Panc1 (cell line): ENCODE results near the gene MOK. TPM values are rescaled to one million over a fixed set of nuclear protein-coding genes. Genes with fewer than 3 reads are reported as not detected.
A peak's percentile ranks its signal among the peaks of the same experiment; 100 is the strongest.

Experiments used
- ATAC-seq: fragments of 200-7000 bp; cut with Tn5 transposase; 2 replicates; pipeline ENCODE4 v1.9.1; 2020; ENCODE audit warnings: mild to moderate bottlenecking, moderate library complexity
- BruUV-seq: library from RNA; stranded (reverse); fragments of 400-500 nt; replicated peaks from 2 replicates; lab custom pipeline; 2021; lab: Mats Ljungman, UMichigan
- CTCF ChIA-PET: fragments of 300-600 bp; sonication (Branson Sonifier 250); formaldehyde crosslinking; loops from one replicate; lab custom pipeline; 2022; ENCODE audit warnings: antibody characterized with exemption; lab: Charles Lee
- POLR2A ChIA-PET: fragments of 300-600 bp; sonication (Branson Sonifier 250); formaldehyde crosslinking; loops from one replicate; lab custom pipeline; 2022; ENCODE audit warnings: antibody characterized with exemption; lab: Charles Lee
- DNase-seq: peaks from one replicate; pipeline ENCODE4 v3.0.0-alpha.2; 2010; ENCODE audit warnings: low read depth, low spot score
- H3K27ac ChIP-seq: 2 replicates; pipeline ENCODE4 v1.5.1; 2011; ENCODE audit warnings: mild to moderate bottlenecking, low read length, inconsistent platforms
- H3K27me3 ChIP-seq: fragments of 200-500 bp; sonication (Bioruptor generic); 2 replicates; pipeline ENCODE4 v1.6.0; 2014; ENCODE audit warnings: low read length, inconsistent platforms; ENCODE audit not compliant: control insufficient read depth, insufficient read depth
- H3K36me3 ChIP-seq: fragments of 200-500 bp; sonication (Bioruptor generic); 2 replicates; pipeline ENCODE4 v1.5.1; 2014; ENCODE audit warnings: inconsistent platforms, mild to moderate bottlenecking, low read length, moderate library complexity; ENCODE audit not compliant: control insufficient read depth, insufficient read depth
- H3K4me1 ChIP-seq: 2 replicates; pipeline ENCODE4 v1.5.1; 2011; ENCODE audit warnings: inconsistent platforms, mild to moderate bottlenecking, low read length, moderate library complexity; ENCODE audit not compliant: control insufficient read depth, insufficient read depth
- H3K4me3 ChIP-seq, 2 experiments: 2 replicates each; pipeline ENCODE4 v1.5.1; 2011 to 2012; ENCODE audit warnings: low read depth in 2 of 2, low read length in 2 of 2, mild to moderate bottlenecking in 2 of 2, inconsistent platforms in 1 of 2, moderate library complexity in 1 of 2
- H3K9me3 ChIP-seq: fragments of 200-500 bp; sonication (Bioruptor generic); 2 replicates; pipeline ENCODE4 v1.5.1; 2014; ENCODE audit warnings: low read depth, mild to moderate bottlenecking, inconsistent platforms, low read length, moderate library complexity; ENCODE audit not compliant: control insufficient read depth, insufficient read depth
- POLR2AphosphoS5 ChIP-seq: IDR thresholded peaks from 2 replicates; pipeline ENCODE4 v1.6.1; 2012; ENCODE audit warnings: mild to moderate bottlenecking, low read depth, low read length, moderate library complexity
- SIN3A ChIP-seq: IDR thresholded peaks from 2 replicates; pipeline ENCODE4 v1.6.1; 2012; ENCODE audit warnings: low read depth, mild to moderate bottlenecking, low read length, moderate library complexity, borderline replicate concordance; ENCODE audit not compliant: insufficient read depth
- TCF7L2 ChIP-seq: IDR thresholded peaks from 2 replicates; pipeline ENCODE4 v1.6.1; 2011; ENCODE audit warnings: mild to moderate bottlenecking, low read depth, low read length, inconsistent platforms
- in situ Hi-C: cut with HindIII; loops from 2 replicates; pipeline ENCODE4 v1.10.0; 2016; ENCODE audit warnings: low sequenced_read_pairs, low pct_unique_long_range_greater_than_20kb
- intact Hi-C: fragments of 100-400 bp; cut with micrococcal nuclease; formaldehyde crosslinking; loops from one replicate; pipeline ENCODE4 v1.10.0; 2022; ENCODE audit not compliant: unreplicated experiment
- total RNA-seq: library from RNA; stranded (reverse); gene quantifications from one replicate; pipeline ENCODE4 v1.2.1, GENCODE V29; 2021; ENCODE audit not compliant: unreplicated experiment
- TF ChIP-seq, protein P1 (sequence below), 2 experiments: IDR thresholded peaks; 2 replicates each; pipeline ENCODE4 v1.6.1; 2011 to 2012; ENCODE audit warnings: low read depth in 2 of 2, control low read depth in 1 of 2, low read length in 1 of 2, mild to moderate bottlenecking in 1 of 2, moderate library complexity in 1 of 2; ENCODE audit not compliant: insufficient read depth in 1 of 2
- TF ChIP-seq, protein P2 (sequence below): fragments of 450-650 bp; IDR thresholded peaks from 2 replicates; pipeline ENCODE4 v1.5.1; 2017; ENCODE audit warnings: mild to moderate bottlenecking

MOK gene
- total RNA-seq, 1 experiment from 2014 or later, result 9.8 TPM

DNA sequence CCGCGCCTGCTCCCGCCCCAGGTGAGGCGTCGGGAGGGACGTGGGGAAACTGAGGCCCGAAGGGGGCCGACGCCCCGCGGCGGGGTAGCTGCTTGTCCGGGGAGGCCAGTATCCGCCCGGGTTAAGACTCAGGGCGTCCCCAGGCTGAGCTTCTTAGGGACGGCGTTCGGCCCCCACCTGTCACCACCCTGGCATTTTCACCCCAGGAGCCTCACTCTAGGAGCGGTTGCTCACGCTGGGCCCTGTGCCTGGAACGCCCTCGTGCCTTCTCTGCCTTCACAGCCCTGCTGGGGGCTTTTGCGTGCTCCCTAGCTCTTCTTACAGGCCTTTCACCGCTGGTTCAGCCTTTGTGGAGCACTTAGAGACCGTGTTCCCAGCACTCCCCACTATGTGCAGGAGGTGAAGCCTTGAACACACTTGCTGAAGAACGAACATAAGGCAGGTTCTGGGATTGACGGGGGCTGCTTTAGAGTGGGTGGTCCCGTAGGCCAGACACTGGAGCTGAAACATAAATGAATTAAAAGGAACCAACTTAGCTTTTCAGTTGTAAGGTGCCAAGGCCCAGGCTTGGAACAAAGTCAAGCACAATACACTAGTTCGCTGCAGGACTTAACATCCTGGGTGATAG is 15.2 kb upstream of the MOK start:
- intact Hi-C loops (no loop called here), in situ Hi-C loops (loop anchor here (25.0 kb wide), 1 partner anchor 108 kb away; no protein-coding TSS in a partner anchor)
- ChIA-PET POLR2A (interaction anchor here (0.7 kb wide), 1 partner anchor 29 kb away, joined by 4 read pairs; no protein-coding TSS in a partner anchor), CTCF (no interaction called here)
- H3K4me3 ChIP-seq, result peak overlapping the region; percentile 66 to 71
- DNase-seq (no peak), ATAC-seq (no peak)
- no peaks in the 10 kb centered on the region for H3K27me3 ChIP-seq
- H3K9me3 ChIP-seq, result no peaks in the 10 kb centered on the region
- no TSS peak for BruUV-seq
- H3K36me3 ChIP-seq, result no peaks in the 10 kb centered on the region
- peaks cover 21% of the 10 kb centered on the region for H3K4me1 ChIP-seq
- TF ChIP-seq TCF7L2 (no peak), SIN3A (no peak), POLR2AphosphoS5 (no peak)
- TF ChIP-seq, protein P1, sequence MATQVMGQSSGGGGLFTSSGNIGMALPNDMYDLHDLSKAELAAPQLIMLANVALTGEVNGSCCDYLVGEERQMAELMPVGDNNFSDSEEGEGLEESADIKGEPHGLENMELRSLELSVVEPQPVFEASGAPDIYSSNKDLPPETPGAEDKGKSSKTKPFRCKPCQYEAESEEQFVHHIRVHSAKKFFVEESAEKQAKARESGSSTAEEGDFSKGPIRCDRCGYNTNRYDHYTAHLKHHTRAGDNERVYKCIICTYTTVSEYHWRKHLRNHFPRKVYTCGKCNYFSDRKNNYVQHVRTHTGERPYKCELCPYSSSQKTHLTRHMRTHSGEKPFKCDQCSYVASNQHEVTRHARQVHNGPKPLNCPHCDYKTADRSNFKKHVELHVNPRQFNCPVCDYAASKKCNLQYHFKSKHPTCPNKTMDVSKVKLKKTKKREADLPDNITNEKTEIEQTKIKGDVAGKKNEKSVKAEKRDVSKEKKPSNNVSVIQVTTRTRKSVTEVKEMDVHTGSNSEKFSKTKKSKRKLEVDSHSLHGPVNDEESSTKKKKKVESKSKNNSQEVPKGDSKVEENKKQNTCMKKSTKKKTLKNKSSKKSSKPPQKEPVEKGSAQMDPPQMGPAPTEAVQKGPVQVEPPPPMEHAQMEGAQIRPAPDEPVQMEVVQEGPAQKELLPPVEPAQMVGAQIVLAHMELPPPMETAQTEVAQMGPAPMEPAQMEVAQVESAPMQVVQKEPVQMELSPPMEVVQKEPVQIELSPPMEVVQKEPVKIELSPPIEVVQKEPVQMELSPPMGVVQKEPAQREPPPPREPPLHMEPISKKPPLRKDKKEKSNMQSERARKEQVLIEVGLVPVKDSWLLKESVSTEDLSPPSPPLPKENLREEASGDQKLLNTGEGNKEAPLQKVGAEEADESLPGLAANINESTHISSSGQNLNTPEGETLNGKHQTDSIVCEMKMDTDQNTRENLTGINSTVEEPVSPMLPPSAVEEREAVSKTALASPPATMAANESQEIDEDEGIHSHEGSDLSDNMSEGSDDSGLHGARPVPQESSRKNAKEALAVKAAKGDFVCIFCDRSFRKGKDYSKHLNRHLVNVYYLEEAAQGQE (IDR thresholded peaks at IDR 0.05; ENCODE audit: insufficient read depth in 1 of 2, low read depth in 2 of 2, low read length in 1 of 2), result no peak
- TF ChIP-seq, protein P2, sequence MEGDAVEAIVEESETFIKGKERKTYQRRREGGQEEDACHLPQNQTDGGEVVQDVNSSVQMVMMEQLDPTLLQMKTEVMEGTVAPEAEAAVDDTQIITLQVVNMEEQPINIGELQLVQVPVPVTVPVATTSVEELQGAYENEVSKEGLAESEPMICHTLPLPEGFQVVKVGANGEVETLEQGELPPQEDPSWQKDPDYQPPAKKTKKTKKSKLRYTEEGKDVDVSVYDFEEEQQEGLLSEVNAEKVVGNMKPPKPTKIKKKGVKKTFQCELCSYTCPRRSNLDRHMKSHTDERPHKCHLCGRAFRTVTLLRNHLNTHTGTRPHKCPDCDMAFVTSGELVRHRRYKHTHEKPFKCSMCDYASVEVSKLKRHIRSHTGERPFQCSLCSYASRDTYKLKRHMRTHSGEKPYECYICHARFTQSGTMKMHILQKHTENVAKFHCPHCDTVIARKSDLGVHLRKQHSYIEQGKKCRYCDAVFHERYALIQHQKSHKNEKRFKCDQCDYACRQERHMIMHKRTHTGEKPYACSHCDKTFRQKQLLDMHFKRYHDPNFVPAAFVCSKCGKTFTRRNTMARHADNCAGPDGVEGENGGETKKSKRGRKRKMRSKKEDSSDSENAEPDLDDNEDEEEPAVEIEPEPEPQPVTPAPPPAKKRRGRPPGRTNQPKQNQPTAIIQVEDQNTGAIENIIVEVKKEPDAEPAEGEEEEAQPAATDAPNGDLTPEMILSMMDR, result no peak
- peak overlapping the region; percentile 89 for H3K27ac ChIP-seq

- ChIA-PET POLR2A (interaction anchor here (0.7 kb wide), 1 partner anchor 28 kb away, joined by 4 read pairs; no protein-coding TSS in a partner anchor), CTCF (no interaction called here)
- TF ChIP-seq SIN3A, result 0 out of 2 replicates have a peak, but pooled peaks have one; percentile 30
- TF ChIP-seq, protein P1 (IDR thresholded peaks at IDR 0.05; ENCODE audit: insufficient read depth in 1 of 2, low read depth in 2 of 2, low read length in 1 of 2), result no peak
- peak; percentile 63 for TF ChIP-seq POLR2AphosphoS5
- intact Hi-C loops, result loop anchor here (10.0 kb wide), 1 partner anchor 355 kb away; the partner anchor contains the start of gene DYNC1H1
- peak; percentile 78 for ATAC-seq
- Histone ChIP-seq H3K9me3 (no peaks in the 10 kb centered on the region), H3K27ac (peak within 1 kb of the TSS; percentile 92), H3K4me3 (peak within 1 kb of the TSS; percentile 66 to 71), H3K36me3 (no peaks in the 10 kb centered on the region), H3K27me3 (no peaks in the 10 kb centered on the region), H3K4me1 (peaks cover 21% of the 10 kb centered on the region)
- in situ Hi-C loops, result loop anchor here (25.0 kb wide), 1 partner anchor 107 kb away; no protein-coding TSS in a partner anchor
- no peak for DNase-seq
- BruUV-seq, result no TSS peak
Measured at GRCh38 chr14:102319351-102320032, 14.5 kb upstream of the MOK start, which contains the start of gene ZNF839. Gene ZNF839, plus strand, starts transcription at chr14:102319746. Its CDS starts 20 bp downstream, at chr14:102319766.
